ENCODE data around the gene GPD2.

The GPD2 gene

GRCh38 chr2:156434461-156435291 lies 1.5 kb upstream of the GPD2 start:
- H3K27ac ChIP-seq, result peak overlapping the region; percentile 93
- no peak for DNase-seq (ENCODE audit: low read depth, low spot score)

- peak overlapping the region; percentile 93 for H3K27ac ChIP-seq
- DNase-seq (ENCODE audit: low read depth, low spot score), result no peak
Measured at GRCh38 chr2:156435396-156435717, 822 bp upstream of the GPD2 start.

GRCh38 chr2:156436497-156437085 lies 412 bp downstream of the GPD2 start:
- peak overlapping the region; percentile 93 for H3K27ac ChIP-seq
- DNase-seq (ENCODE audit: low read depth, low spot score), result no peak

- H3K27ac ChIP-seq, result peak overlapping the region; percentile 93
- DNase-seq (ENCODE audit: low read depth, low spot score), result no peak
Measured at GRCh38 chr2:156437272-156437930, 1.2 kb downstream of the GPD2 start.

GRCh38 chr2:156437931-156438410 lies 1.8 kb downstream of the GPD2 start:
- peak; percentile 94 for DNase-seq (ENCODE audit: low read depth, low spot score)
- peak overlapping the region; percentile 93 for H3K27ac ChIP-seq

GRCh38 chr2:156443089-156443488 lies 6.9 kb downstream of the GPD2 start:
- no peak for DNase-seq (ENCODE audit: low read depth, low spot score)

GRCh38 chr2:156445296-156446220 lies 9.4 kb downstream of the GPD2 start:
- no peak for DNase-seq (ENCODE audit: low read depth, low spot score)

More at GRCh38 chr2:156443089-156443488, 6.9 kb downstream of the GPD2 start:
- H3K27ac ChIP-seq, result no peak overlapping the region

GRCh38 chr2:156447761-156448160 lies 11.6 kb downstream of the GPD2 start:
- H3K27ac ChIP-seq, result no peak overlapping the region
- DNase-seq (ENCODE audit: low read depth, low spot score), result no peak

More at GRCh38 chr2:156445296-156446220, 9.4 kb downstream of the GPD2 start:
- H3K27ac ChIP-seq, result peak overlapping the region; percentile 27

- no peak for DNase-seq (ENCODE audit: low read depth, low spot score)
- H3K27ac ChIP-seq, result no peak overlapping the region
Measured at GRCh38 chr2:156448766-156449165, 12.6 kb downstream of the GPD2 start.

- no peak overlapping the region for H3K27ac ChIP-seq
- no peak for DNase-seq (ENCODE audit: low read depth, low spot score)
Measured at GRCh38 chr2:156452971-156453370, 16.8 kb downstream of the GPD2 start.

GRCh38 chr2:156455361-156455975 lies 19.3 kb downstream of the GPD2 start:
- H3K27ac ChIP-seq, result peak overlapping the region; percentile 67
- peak; percentile 80 for DNase-seq (ENCODE audit: low read depth, low spot score)

GRCh38 chr2:156456616-156457015 lies 20.4 kb downstream of the GPD2 start:
- no peak overlapping the region for H3K27ac ChIP-seq
- no peak for DNase-seq (ENCODE audit: low read depth, low spot score)

GRCh38 chr2:156457523-156458517 lies 21.6 kb downstream of the GPD2 start:
- DNase-seq (ENCODE audit: low read depth, low spot score), result no peak
- peak overlapping the region; percentile 6 for H3K27ac ChIP-seq

- no peak overlapping the region for H3K27ac ChIP-seq
- DNase-seq (ENCODE audit: low read depth, low spot score), result no peak
Measured at GRCh38 chr2:156459720-156460119, 23.5 kb downstream of the GPD2 start.

GRCh38 chr2:156464106-156464505 lies 27.9 kb downstream of the GPD2 start:
- no peak for DNase-seq (ENCODE audit: low read depth, low spot score)
- H3K27ac ChIP-seq, result peak overlapping the region; percentile 45

- DNase-seq (ENCODE audit: low read depth, low spot score), result no peak
- peak overlapping the region; percentile 45 for H3K27ac ChIP-seq
Measured at GRCh38 chr2:156465573-156465972, 29.4 kb downstream of the GPD2 start.

- no peak for DNase-seq (ENCODE audit: low read depth, low spot score)
- H3K27ac ChIP-seq, result peak overlapping the region; percentile 46
Measured at GRCh38 chr2:156466739-156467405, 30.7 kb downstream of the GPD2 start.

Data from epithelial cell of prostate (primary cell).